HG02763 (cell line): ENCODE data around the gene ITGAV.

Source experiments
- ATAC-seq: cut with Tn5 transposase; IDR thresholded peaks from one replicate; pipeline ENCODE4 v1.9.1; 2021; ENCODE audit warnings: mild to moderate bottlenecking, moderate library complexity; ENCODE audit not compliant: unreplicated experiment

Gene ITGAV

DNA sequence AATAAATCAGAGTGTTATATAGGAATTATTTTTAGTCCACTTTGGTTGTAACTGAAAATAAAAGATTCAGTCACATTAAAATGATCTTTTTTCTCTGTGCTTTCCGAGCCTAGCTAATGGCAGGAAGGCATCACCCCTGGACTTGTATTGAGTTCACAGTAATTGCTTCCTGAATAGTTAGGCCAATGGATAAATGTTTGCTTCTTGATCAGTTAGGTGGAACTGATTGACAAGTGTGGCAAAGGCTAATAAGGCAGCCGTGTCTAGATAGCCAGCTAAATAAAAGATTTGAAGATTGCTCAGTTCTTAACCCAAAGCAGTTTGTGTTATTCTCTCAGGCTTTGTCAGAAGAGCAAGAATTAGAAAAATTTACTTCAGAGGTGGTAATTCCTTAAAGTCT lies 124.8 kb downstream of the ITGAV start:
- ATAC-seq = no peak

DNA sequence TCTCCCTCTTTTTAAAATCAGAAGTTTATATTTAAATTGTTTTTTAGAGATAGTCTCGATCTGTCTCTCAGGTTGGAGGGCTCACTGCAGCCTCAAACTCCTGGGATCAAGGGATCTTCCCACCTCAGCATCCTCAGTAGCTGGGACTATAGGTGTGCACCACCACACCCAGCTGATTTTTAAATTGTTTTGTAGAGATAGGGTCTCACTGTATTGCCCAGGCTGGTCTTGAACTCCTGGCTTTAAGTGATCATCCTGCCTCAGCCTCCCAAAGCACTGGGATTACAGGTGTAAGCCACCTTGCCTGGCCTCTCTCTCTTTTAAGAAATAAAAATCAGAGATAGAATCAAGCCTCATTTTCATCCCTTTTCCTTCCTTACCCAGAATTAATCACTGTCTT lies 126.1 kb downstream of the ITGAV start:
- no peak for ATAC-seq

DNA sequence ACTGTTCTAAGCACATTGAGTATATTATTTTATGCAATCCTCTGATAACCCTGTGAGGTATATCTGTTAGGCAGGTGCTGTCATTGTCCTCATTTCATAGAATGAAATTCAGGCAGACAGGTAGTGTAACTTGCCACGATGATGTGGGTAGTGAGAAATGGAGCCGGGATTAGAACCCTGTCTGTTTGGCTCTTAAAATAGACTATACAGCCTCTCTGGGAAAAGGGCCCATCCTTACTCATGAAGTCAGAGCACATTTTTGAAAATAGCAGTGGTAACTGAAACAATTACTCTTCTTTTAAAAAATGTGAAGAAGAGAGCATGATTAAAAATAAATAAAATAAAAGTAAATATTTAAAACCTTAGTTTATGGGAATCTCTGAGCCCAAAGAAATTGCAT lies 127.0 kb downstream of the ITGAV start:
- ATAC-seq = no peak

GRCh38 chr2:186717320-186718007 lies 127.6 kb downstream of the ITGAV start:
- no peak for ATAC-seq

- no peak for ATAC-seq
Observed at GRCh38 chr2:186718122-186718521, 128.3 kb downstream of the ITGAV start.

DNA sequence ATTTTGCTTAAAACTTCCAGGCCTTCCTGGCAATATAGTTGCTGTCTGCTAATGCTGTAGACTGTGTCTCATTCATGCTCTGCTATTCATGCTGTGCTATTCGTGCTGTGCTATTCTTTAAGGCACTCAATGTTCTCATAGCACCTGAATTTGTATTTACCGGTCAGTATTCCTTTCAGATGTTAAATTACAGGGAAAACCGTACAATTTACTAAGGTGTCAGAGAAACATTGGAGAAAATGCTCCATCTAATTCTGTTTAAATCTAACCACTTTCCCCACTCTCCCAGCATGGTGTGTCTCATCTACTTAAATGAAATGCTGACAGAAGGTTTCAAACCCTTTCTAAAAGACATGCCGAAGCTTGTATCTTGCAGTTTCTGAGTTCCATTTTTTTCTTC lies 129.0 kb downstream of the ITGAV start:
- ATAC-seq = no peak

DNA sequence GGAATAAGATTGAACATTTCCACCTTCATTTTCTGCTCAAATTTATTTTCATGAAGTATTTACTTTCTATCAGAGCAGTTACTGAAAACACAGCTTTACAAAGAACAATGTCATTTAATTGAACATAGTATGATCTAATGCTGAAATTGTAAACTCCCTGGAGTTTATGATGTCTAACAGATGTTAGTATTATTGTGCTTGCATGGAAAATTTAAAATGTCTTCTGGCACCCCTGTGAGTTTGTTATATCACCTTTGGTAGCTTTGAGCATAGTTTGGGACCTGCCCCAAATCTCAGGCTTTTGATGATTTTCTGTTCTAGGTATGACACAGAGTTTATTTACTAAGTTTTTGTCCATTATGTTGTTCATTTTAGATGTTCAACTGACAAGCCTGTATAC lies 132.1 kb downstream of the ITGAV start:
- no peak for ATAC-seq

DNA sequence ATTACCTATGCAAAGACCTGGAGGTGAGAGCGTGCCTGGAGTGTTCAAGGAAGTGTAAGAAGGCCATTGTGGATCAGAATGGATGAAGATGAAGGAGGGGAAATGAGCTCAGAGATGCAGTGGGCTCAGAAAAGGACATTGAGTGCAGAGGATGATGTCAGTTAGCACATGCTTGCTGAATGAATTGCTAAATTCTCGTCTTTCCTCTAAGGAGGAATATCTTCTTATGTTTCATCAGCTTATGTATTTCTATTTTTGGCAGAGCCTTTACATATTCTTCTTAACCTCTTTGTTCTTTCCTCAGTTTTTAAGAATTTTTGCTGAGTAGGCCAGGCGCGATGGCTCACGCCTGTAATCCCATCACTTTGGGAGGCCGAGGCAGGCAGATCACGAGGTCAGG lies 134.9 kb downstream of the ITGAV start:
- ATAC-seq = no peak

GRCh38 chr2:186725783-186726182 lies 135.9 kb downstream of the ITGAV start:
- no peak for ATAC-seq

DNA sequence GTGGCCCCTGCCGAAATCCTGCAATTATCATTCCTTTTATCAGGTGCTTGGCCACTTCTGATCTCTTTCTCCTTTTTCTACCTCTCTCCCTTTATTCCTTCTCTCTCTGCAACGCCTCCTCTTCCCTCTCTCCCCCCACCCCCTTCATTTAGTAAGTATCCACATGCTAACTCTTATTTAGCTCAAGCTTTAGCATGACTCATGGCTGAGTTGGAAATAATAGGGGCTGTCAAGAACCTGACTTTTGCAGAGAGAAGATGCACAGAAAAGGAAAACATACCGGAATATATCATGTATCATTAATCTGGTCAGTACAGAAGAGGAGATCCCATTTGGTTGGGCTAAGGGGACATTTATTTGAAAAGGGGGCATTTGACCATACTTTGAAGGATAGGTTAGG lies 137.1 kb downstream of the ITGAV start:
- ATAC-seq = no peak

- no peak for ATAC-seq
Observed at GRCh38 chr2:186728631-186729030, 138.8 kb downstream of the ITGAV start.
